Measurements from ENCODE around the gene BAK1.
"Not testable (repeated sequence)": the region's sequence is repeated elsewhere in the genome, so short reads cannot be mapped to it uniquely, and the experiment has no call there.

BAK1 gene

DNA sequence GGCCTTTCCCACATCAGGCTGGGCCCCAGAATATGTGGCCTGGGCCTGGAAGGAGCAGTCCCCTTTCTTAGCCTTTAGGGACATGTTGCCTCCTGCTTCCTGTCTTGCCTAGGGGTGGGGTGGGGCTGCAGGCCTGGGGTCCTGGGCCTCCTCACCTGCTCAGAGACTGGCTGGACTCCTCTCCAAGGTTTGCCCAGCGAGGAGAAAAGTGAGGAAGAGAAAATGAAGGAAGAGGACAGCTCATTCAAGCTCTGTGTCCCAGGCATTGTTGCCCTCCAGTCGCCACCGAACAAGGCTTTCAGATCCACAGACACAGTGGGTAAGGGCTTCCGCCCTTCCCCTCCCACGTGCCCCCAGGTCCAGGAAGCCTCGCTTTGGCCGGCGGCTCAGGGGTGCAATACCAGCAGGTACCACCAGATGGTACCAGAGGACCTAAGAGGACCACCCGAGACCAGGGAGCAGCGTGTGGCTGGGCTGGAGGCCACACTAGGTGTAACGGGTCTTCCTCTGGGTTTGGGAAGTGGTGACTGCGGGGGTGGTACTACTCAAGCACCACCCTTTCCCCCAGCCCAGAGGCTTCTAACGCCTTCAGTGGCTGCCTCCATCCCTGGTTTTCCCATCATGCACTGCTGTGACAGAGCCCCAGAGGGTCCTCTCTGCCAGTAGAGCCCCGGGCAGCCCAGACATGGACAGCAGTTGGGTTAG is 5.5 kb upstream of the BAK1 start:
- DNase-seq: peak; percentile 95

DNA sequence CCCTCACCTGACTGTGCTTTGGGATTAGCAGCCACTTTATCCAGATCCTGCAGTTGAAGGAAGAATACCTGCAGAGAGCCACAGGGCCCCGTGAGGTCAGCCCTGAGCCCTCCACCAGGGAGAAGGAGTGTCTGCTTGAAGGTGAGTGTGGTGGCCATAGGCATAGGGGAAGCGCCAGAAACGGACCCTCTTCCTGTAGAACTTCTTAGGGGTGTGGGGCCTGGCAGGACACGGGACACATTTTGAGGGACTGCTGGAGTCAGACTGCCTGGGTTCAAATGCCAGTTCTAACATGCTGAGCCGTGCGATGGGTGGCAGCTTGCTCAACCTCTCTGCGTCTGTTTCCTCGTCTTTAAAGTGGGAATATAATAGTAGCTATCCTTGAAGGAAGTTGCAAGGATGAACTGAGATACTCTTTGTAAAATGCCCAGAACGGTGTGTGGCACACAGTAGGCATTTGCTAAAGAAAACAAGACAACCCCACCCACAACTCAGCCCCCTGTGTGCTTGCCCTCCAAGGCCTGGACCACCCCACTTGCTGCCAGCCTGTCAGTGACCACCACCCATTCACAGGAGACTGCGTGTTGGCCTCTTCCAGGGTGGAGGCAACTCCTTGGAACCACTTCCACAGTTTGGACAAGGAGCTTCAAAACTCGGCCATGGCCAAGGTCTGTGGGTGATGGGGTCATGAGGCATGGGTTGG is 4.8 kb upstream of the BAK1 start:
- no peak for DNase-seq

DNA sequence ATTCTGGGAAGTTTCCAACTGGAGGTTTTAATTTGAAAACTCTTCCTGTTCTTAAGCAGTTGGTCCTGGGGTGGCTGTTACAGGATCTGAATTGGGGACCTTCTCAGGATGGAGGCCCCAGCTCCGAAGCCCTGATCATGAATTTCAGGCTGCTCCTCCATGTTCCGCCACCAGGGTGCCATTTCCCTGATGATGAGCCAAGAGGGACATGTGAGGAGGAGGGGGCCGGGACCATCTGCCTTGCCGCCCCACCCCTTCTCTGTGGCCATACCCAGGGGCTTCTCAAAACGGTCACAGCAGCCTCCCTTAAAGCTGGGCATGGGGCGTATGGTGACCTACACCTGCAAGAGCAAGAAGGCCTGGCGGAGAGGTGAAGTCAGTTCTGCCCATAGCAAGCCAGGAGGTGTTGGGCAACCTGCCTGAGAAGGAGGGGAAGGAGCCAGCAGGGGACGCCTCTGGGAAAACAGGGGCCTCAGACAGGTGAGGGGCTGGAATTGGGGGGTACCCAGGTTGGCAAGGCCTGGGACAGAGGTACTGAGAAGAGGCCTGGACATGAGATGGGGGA is 3.6 kb upstream of the BAK1 start:
- peak; percentile 67 for DNase-seq

- DNase-seq: no peak
Observed at GRCh38 chr6:33581186-33581585, 1.1 kb upstream of the BAK1 start.

DNA sequence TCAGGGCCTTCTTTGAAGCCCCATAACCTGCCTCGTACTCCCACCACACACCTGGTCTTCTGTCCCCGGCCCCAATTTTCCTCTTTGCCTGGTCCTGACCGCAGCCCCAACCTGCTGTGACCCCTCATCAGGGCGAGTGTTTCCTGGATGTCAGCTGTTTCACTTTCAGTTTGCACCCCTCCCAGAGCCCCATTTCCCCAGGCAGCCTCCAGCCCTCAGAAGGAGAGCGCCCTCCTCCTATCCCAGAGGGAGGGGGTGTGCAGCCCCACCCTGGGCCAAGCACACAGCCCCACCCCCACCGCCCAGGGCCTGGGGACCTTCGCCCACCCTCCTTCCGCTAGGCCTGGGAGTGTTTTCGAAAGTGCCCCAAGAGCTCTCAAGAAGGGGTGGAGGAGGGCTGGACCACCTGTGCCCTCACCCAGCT is 1.5 kb downstream of the BAK1 start:
- peak; percentile 82 for DNase-seq

- peak; percentile 66 for DNase-seq
Observed at GRCh38 chr6:33578164-33578563, 1.9 kb downstream of the BAK1 start.

GRCh38 chr6:33577718-33578117 is 2.4 kb downstream of the BAK1 start:
- no peak for DNase-seq

- DNase-seq: peak; percentile 71
Observed at GRCh38 chr6:33577106-33577535, 3.0 kb downstream of the BAK1 start.

- no peak for DNase-seq
Observed at GRCh38 chr6:33576668-33577067, 3.4 kb downstream of the BAK1 start.

- no peak for DNase-seq
Observed at GRCh38 chr6:33575211-33575610, 4.9 kb downstream of the BAK1 start.

DNA sequence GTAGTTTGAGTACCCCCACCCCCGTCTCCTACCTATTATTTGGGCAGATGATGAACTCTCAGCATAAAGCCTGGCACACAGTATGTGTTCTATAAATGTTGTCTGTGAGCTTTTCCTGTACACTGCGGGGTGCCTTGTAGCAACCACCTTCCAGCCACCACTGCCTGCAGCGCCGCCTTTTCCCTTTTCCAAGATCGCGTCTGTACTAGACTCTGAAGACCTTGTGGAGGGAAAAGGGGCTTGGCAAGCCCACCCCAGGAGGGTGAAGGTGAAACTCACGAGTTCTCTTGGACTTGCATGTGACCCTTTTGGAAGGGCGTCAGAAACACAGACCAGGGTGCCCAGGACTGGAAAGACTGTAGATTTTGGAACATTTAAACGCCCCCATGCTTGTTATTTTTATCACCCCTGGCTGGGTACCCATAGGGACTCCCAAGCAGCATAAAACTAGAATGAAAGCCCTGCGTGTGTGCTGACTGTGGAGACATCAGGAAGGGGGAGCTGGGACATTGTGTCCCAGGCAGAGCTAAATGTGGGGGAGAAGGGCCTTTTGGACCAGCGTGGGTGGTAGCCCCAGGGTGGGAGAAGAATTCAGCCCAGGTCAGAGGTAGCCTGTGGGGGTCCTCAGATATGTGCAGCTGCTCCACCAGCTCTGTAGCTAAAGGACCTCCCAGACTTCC is 8.3 kb downstream of the BAK1 start:
- peak; percentile 65 for DNase-seq

DNA sequence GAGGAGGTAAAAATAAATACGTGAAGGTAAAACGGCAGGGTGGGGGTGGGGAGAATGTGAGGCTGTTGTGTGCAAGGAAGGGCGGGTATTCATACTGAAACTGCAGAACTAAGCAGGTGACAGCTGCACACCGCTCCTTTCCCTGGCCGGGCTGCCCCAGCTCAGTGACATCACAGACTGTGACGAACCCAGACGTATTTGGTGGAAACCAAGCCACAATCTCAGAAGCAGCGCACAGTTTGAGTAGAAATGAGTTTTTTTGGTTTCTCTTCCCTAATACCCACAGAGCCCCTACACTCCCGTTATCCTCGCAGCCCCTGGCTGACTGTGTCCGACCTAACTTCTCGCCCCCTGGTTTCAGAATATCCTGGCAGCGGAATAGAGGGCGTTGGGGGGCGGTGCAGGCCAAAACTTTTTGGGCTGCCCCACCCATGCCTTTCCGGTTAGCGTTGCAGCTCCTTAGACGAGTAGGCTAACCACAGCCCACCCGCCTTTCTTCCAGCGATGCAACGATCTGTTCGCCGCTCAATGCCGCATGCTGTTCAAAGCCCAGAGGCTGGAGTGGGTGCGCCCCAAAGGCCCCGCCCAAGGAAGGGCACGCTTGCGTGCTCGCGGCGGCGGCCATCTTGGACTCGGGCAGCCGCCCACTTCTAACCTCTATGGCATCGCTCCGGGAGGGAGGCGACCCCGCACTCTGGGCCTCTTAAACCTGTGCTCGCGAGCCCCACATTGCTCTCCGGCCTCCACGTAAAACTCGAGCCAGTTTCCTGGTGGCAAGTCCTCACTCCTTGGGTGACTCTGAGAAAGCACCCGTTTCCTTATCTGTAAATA is 9.1 kb downstream of the BAK1 start:
- DNase-seq: peak; percentile 96

DNA sequence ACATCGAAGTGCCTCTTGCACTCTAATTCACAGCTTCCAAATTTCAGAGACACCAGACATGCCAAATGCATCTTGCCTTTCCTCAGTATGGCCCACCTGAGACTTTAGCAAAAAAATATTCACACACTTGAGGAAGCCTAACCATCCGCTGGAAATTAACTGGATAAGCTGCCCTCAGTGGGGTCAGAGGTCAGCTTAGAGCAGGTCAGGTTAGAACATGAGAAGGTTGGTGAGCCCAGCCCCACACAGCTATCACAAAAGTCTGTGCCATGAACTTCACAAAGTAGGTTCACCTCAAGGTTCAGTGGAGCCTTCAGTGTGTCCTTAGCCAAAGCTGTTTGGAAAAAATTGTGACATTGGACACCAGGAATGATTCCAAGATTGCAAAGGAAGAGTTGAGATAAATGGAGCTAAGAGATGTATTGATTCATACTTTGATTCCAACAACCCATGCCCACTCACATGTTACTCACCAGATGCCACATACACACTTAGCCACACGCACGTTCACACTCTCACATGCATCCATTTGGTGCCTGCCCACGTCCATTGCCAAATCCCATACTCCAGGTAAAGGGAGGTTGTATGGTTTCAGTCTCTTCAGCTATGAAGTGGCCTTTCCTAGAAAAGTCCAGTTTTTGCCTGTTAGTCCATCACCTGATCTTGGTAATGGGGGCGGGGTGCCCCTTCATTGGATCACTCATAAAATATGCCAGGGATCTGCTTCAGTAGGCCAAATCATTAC is 11.1 kb downstream of the BAK1 start:
- DNase-seq: no peak

GRCh38 chr6:33567836-33568235 is 12.2 kb downstream of the BAK1 start:
- no peak for DNase-seq

GRCh38 chr6:33566182-33567084 is 13.6 kb downstream of the BAK1 start:
- DNase-seq: no peak

DNA sequence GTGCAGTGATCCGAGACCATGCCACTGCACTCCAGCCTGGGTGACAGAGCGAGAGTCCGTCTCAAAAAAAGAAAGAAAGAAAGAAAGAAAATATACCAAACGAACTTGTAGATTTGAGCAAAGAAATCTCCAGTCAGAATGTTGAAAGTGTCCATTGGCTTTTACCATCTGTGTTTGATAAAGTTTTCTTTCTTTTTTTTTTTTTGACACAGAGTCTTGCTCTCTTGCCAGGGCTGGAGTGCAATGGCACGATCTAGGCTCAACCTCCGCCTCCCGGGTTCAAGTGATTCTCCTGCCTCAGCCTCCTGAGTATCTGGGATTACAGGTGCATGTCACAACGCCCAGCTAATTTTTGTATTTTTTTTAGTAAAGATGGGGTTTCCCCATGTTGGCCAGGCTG is 21.3 kb downstream of the BAK1 start:
- no peak for DNase-seq

DNA sequence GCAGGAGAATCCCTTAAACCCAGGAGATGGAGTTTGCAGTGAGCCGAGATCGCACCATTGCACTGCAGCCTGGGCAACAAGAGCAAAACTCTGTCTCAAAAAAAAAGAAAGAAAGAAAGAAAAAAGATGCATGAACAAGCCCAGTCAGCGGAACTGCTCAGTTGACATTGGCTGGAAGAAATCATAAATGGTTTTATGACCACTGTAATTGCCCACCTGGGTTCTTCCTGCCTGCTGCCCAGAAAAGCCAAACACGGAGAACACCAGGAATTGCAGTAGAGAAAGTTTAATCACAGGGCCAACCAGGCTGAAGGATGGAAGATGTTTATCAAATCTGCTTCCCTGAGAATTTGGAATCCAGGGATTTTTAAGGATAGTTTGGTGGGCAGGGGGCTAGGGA is 22.7 kb downstream of the BAK1 start:
- no peak for DNase-seq

DNA sequence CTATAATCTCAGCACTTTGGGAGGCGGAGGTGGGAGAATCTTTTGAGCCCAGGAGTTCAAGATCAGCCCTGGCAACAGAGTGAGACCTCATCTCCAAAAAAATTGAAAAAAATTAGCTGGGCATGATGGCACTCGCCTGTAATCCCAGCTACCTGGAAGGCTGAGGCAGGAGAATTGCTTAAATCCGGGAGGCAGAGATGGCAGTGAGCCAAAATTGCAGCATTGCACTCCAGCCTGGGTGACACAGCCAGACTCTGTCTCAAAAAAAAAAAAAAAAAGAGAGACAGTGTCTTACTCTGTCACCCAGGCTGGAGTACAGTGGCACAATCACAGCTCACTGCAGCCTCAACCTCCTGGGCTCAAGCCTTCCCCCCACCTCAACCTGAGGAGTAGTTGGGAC is 27.2 kb downstream of the BAK1 start:
- not testable (repeated sequence) for DNase-seq

GRCh38 chr6:33552252-33552651 is 27.8 kb downstream of the BAK1 start:
- DNase-seq: no peak

GRCh38 chr6:33551538-33551937 is 28.5 kb downstream of the BAK1 start:
- DNase-seq: no peak

DNA sequence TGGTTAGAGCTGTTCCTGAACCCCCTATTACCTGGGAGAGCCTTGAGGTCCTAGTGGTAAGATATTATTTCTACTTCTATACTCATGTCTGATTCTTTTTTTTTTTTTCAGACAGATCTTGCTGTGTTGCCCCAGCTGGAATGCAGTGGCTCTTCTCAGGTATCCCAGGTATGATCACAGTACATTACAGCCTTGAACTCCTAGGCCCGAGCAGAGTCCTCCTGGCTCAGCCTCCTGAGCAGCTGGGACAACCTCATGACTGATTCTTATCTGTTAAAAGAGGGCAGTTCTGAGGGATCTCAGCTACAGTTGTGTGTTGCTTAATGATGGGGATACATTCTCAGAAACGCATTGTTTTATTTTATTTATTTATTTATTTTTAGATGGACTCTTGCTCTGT is 30.2 kb downstream of the BAK1 start:
- DNase-seq: no peak
